HepG2 (cell line): ENCODE measurements around the gene SPIB.

Experiments used
- EZH2 ChIP-seq: conservative IDR thresholded peaks from 2 replicates; pipeline ENCODE4 v1.6.1; 2012; ENCODE audit warnings: mild to moderate bottlenecking, low read depth, low read length, moderate library complexity
- MYPOP ChIP-seq: sonication (generic); formaldehyde crosslinking; IDR thresholded peaks from 2 replicates; pipeline ENCODE4 v1.8.1; 2023; ENCODE audit warnings: mild to moderate bottlenecking, moderate library complexity, missing genetic modification reagents
- POLR2A ChIP-seq, 2 experiments: IDR thresholded peaks; 2 replicates each; pipeline ENCODE4 v1.6.1; 2011; ENCODE audit warnings: low read depth in 2 of 2, low read length in 2 of 2, mild to moderate bottlenecking in 1 of 2, moderate library complexity in 1 of 2; ENCODE audit not compliant: insufficient read depth in 1 of 2
- SIN3A ChIP-seq: IDR thresholded peaks from 2 replicates; pipeline ENCODE4 v1.6.1; 2011; ENCODE audit warnings: low read depth, mild to moderate bottlenecking, control low read depth, low read length, borderline replicate concordance
- SRSF4 ChIP-seq: fragments of 200-400 bp; formaldehyde crosslinking; IDR thresholded peaks from one replicate; pipeline ENCODE4 v1.6.1; 2018; ENCODE audit warnings: mild to moderate bottlenecking, low read depth, low read length, moderate library complexity; ENCODE audit not compliant: poor library complexity, severe bottlenecking
- TP53 ChIP-seq: sonication (generic); formaldehyde crosslinking; conservative IDR thresholded peaks from 2 replicates; pipeline ENCODE4 v1.4.0; 2020; ENCODE audit warnings: missing genetic modification reagents
- ZNF441 ChIP-seq: sonication (generic); formaldehyde crosslinking; IDR thresholded peaks from 2 replicates; pipeline ENCODE4 v1.7.0; 2021; ENCODE audit warnings: missing genetic modification reagents, borderline replicate concordance
- ZNF577 ChIP-seq: sonication (generic); formaldehyde crosslinking; IDR thresholded peaks from 2 replicates; pipeline ENCODE4 v1.4.0; 2020; ENCODE audit warnings: mild to moderate bottlenecking, low read depth, missing genetic modification reagents, borderline replicate concordance
- ZNF776 ChIP-seq: sonication (generic); formaldehyde crosslinking; IDR thresholded peaks from 2 replicates; pipeline ENCODE4 v1.4.0; 2020; ENCODE audit warnings: mild to moderate bottlenecking, missing genetic modification reagents

GRCh38 chr19:50410109-50410508 is 8.6 kb upstream of the SPIB start:
- no peak for TF ChIP-seq TP53 (CRISPR knock-in tag)
- no peak for TF ChIP-seq ZNF577
- no peak for TF ChIP-seq SRSF4
- TF ChIP-seq SIN3A, result no peak
- no peak for TF ChIP-seq MYPOP (CRISPR knock-in tag)
- no peak for TF ChIP-seq ZNF441
- no peak for TF ChIP-seq EZH2
- TF ChIP-seq POLR2A (IDR thresholded peaks at IDR 0.05; ENCODE audit: insufficient read depth in 1 of 2, low read depth in 2 of 2, low read length in 2 of 2), result no peak
- no peak for TF ChIP-seq ZNF776 (CRISPR knock-in tag)
